ENCODE results near the gene NCAPD3.

DNA sequence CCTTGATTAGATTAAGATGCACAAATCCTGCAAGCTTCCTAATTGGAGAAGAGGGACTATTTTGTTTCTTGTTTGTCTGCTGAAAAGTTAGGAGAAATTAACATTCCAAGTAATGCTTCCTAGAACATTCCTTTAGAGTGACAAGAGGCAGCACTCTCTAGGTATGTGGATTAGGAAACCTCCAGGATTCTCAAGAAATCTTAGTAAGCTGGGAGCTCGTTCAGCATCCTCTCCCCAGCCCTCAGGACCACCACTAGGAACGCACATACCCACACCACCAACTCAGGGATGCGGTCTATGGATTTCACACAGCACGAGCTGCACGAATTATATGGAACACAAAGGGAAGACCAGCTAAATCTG lies 52.9 kb downstream of the NCAPD3 start:
- TF ChIP-seq TOX (CRISPR knock-in tag; IDR thresholded peaks at IDR 0.05; ENCODE audit: borderline replicate concordance) (no peak), PPARA (CRISPR knock-in tag; IDR thresholded peaks at IDR 0.05; ENCODE audit: borderline replicate concordance) (no peak), ZNF565 (CRISPR knock-in tag; conservative IDR thresholded peaks at IDR 0.05; ENCODE audit: low read depth) (no peak), ISL1 (CRISPR knock-in tag; IDR thresholded peaks at IDR 0.05) (no peak), ZFP3 (CRISPR knock-in tag; IDR thresholded peaks at IDR 0.05) (no peak), ESRRG (CRISPR knock-in tag; IDR thresholded peaks at IDR 0.05) (no peak), ZNF70 (CRISPR knock-in tag; IDR thresholded peaks at IDR 0.05) (no peak), ARNTL (CRISPR knock-in tag; IDR thresholded peaks at IDR 0.05; ENCODE audit: borderline replicate concordance, low read depth) (no peak), RARB (CRISPR knock-in tag; IDR thresholded peaks at IDR 0.05) (no peak)
- TF ChIP-seq, protein P1, sequence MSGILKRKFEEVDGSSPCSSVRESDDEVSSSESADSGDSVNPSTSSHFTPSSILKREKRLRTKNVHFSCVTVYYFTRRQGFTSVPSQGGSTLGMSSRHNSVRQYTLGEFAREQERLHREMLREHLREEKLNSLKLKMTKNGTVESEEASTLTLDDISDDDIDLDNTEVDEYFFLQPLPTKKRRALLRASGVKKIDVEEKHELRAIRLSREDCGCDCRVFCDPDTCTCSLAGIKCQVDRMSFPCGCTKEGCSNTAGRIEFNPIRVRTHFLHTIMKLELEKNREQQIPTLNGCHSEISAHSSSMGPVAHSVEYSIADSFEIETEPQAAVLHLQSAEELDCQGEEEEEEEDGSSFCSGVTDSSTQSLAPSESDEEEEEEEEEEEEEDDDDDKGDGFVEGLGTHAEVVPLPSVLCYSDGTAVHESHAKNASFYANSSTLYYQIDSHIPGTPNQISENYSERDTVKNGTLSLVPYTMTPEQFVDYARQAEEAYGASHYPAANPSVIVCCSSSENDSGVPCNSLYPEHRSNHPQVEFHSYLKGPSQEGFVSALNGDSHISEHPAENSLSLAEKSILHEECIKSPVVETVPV (CRISPR knock-in tag; IDR thresholded peaks at IDR 0.05) = no peak
- TF ChIP-seq, protein P2, sequence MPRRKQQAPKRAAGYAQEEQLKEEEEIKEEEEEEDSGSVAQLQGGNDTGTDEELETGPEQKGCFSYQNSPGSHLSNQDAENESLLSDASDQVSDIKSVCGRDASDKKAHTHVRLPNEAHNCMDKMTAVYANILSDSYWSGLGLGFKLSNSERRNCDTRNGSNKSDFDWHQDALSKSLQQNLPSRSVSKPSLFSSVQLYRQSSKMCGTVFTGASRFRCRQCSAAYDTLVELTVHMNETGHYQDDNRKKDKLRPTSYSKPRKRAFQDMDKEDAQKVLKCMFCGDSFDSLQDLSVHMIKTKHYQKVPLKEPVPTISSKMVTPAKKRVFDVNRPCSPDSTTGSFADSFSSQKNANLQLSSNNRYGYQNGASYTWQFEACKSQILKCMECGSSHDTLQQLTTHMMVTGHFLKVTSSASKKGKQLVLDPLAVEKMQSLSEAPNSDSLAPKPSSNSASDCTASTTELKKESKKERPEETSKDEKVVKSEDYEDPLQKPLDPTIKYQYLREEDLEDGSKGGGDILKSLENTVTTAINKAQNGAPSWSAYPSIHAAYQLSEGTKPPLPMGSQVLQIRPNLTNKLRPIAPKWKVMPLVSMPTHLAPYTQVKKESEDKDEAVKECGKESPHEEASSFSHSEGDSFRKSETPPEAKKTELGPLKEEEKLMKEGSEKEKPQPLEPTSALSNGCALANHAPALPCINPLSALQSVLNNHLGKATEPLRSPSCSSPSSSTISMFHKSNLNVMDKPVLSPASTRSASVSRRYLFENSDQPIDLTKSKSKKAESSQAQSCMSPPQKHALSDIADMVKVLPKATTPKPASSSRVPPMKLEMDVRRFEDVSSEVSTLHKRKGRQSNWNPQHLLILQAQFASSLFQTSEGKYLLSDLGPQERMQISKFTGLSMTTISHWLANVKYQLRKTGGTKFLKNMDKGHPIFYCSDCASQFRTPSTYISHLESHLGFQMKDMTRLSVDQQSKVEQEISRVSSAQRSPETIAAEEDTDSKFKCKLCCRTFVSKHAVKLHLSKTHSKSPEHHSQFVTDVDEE (CRISPR knock-in tag; IDR thresholded peaks at IDR 0.05) = no peak
